ENCODE results near the gene OTUD5.

The OTUD5 gene

GRCh38 chrX:48920718-48921104, 36.7 kb downstream of the OTUD5 start:
- H3K4me1 ChIP-seq (ENCODE audit: insufficient read depth, low read length, severe bottlenecking) = peaks cover 35% of the 10 kb centered on the region
- no peaks in the 10 kb centered on the region for H3K9me3 ChIP-seq (ENCODE audit: low read length)
- no peak overlapping the region for H3K4me3 ChIP-seq (ENCODE audit: low read depth, low read length, poor library complexity, severe bottlenecking)
- no peaks in the 10 kb centered on the region for H3K9me2 ChIP-seq (ENCODE audit: low read depth, low read length)
- H3K79me2 ChIP-seq (ENCODE audit: insufficient read depth, low read length) = peaks cover 15% of the 10 kb centered on the region; the same call in 1 of the 2 replicates
- H4K20me1 ChIP-seq (ENCODE audit: insufficient read depth, low read length) = no peaks in the 10 kb centered on the region
- H3K36me3 ChIP-seq (ENCODE audit: insufficient read depth, low read length) = peaks cover 41% of the 10 kb centered on the region
- peak overlapping the region; percentile 62 for H3K4me2 ChIP-seq (ENCODE audit: low read length)
- H3K27ac ChIP-seq (ENCODE audit: low read depth, low read length, poor library complexity, severe bottlenecking) = peak overlapping the region; percentile 92
- H3K9ac ChIP-seq (ENCODE audit: low read length) = peak overlapping the region; percentile 56; the same call in 1 of the 2 replicates
- H3K27me3 ChIP-seq (ENCODE audit: insufficient read depth, low read length) = no peaks in the 10 kb centered on the region
- H2AFZ ChIP-seq (ENCODE audit: low read length) = no peak overlapping the region
- no peaks in the 10 kb centered on the region for H3F3A ChIP-seq (ENCODE audit: insufficient read depth, low read length)
- TF ChIP-seq EZH2 (IDR thresholded peaks at IDR 0.05; ENCODE audit: borderline replicate concordance, low read length) = no peak
- no peak for TF ChIP-seq CTCF (IDR thresholded peaks at IDR 0.05; ENCODE audit: low read length)

DNA sequence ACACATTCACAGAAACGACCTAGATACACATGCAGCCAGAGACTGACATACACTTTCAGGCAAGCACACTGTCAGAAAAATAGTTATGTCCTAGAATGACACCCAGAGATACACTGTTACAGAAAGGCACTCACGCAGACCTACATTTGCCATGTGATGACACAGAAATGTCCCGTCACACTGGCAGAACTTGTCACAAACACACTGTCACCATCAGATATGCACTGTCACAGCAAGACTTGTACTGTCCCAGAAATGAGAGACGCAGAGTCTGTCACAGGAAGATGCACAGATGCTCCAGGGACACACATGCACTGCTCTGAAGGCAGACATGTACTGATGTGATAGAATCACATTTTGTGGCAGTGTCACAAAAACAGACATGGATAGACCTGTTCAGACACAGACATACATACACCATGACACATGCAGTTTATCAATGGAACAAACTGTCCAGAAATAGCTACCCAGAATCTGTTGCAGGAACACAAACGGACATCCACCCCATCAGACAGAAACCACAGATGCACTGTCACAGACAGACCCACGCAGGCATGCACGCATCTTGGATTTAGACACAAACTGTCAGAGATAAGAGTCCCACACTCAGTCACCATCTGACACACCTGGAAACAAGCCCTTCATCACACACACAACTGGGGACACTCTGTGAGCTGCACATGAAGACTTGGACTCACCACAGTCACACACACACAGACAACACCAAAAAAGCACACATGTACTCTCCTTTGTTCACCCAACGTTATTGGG, 37.3 kb downstream of the OTUD5 start:
- H3K27me3 ChIP-seq (ENCODE audit: insufficient read depth, low read length) = no peaks in the 10 kb centered on the region
- H3K4me3 ChIP-seq (ENCODE audit: low read depth, low read length, poor library complexity, severe bottlenecking) = peak overlapping the region; percentile 43
- no peaks in the 10 kb centered on the region for H3K9me3 ChIP-seq (ENCODE audit: low read length)
- peaks cover 41% of the 10 kb centered on the region for H3K4me1 ChIP-seq (ENCODE audit: insufficient read depth, low read length, severe bottlenecking)
- H3K9ac ChIP-seq (ENCODE audit: low read length) = peak overlapping the region; percentile 56
- H3K79me2 ChIP-seq (ENCODE audit: insufficient read depth, low read length) = peaks cover 15% of the 10 kb centered on the region; the same call in 1 of the 2 replicates
- TF ChIP-seq CTCF (IDR thresholded peaks at IDR 0.05; ENCODE audit: low read length) (no peak), EZH2 (IDR thresholded peaks at IDR 0.05; ENCODE audit: borderline replicate concordance, low read length) (no peak)
- H4K20me1 ChIP-seq (ENCODE audit: insufficient read depth, low read length) = no peaks in the 10 kb centered on the region
- no peaks in the 10 kb centered on the region for H3K9me2 ChIP-seq (ENCODE audit: low read depth, low read length)
- H3K36me3 ChIP-seq (ENCODE audit: insufficient read depth, low read length) = peaks cover 41% of the 10 kb centered on the region
- no peaks in the 10 kb centered on the region for H3F3A ChIP-seq (ENCODE audit: insufficient read depth, low read length)
- no peak overlapping the region for H2AFZ ChIP-seq (ENCODE audit: low read length)
- H3K27ac ChIP-seq (ENCODE audit: low read depth, low read length, poor library complexity, severe bottlenecking) = peak overlapping the region; percentile 92
- peak overlapping the region; percentile 62 for H3K4me2 ChIP-seq (ENCODE audit: low read length)

- Histone ChIP-seq H4K20me1 (ENCODE audit: insufficient read depth, low read length) (no peaks in the 10 kb centered on the region), H3K27me3 (ENCODE audit: insufficient read depth, low read length) (no peaks in the 10 kb centered on the region), H3K4me3 (ENCODE audit: low read depth, low read length, poor library complexity, severe bottlenecking) (peak overlapping the region; percentile 43), H3K4me1 (ENCODE audit: insufficient read depth, low read length, severe bottlenecking) (peaks cover 48% of the 10 kb centered on the region), H2AFZ (ENCODE audit: low read length) (no peak overlapping the region), H3K36me3 (ENCODE audit: insufficient read depth, low read length) (peaks cover 48% of the 10 kb centered on the region), H3K4me2 (ENCODE audit: low read length) (peak overlapping the region; percentile 62), H3K27ac (ENCODE audit: low read depth, low read length, poor library complexity, severe bottlenecking) (peak overlapping the region; percentile 92), H3F3A (ENCODE audit: insufficient read depth, low read length) (no peaks in the 10 kb centered on the region), H3K9me2 (ENCODE audit: low read depth, low read length) (no peaks in the 10 kb centered on the region), H3K9me3 (ENCODE audit: low read length) (no peaks in the 10 kb centered on the region), H3K9ac (ENCODE audit: low read length) (peak overlapping the region; percentile 56), H3K79me2 (ENCODE audit: insufficient read depth, low read length) (peaks cover 15% of the 10 kb centered on the region; the same call in 1 of the 2 replicates)
- TF ChIP-seq CTCF (IDR thresholded peaks at IDR 0.05; ENCODE audit: low read length) = no peak
- TF ChIP-seq EZH2 (IDR thresholded peaks at IDR 0.05; ENCODE audit: borderline replicate concordance, low read length) = no peak
These were observed 38.0 kb downstream of the OTUD5 start for GRCh38 chrX:48919360-48919841.
